Raji (cell line): ENCODE results near the gene MPO.

Experiments
- POLR2A ChIP-seq: IDR thresholded peaks from 2 replicates; pipeline ENCODE4 v1.6.1; 2011; ENCODE audit warnings: low read depth, low read length, control low read depth; ENCODE audit not compliant: insufficient read depth

MPO gene

GRCh38 chr17:58313815-58314705 is 33.3 kb upstream of the MPO start:
- no peak for TF ChIP-seq POLR2A

GRCh38 chr17:58312829-58313228 is 32.1 kb upstream of the MPO start:
- TF ChIP-seq POLR2A, result no peak

GRCh38 chr17:58312021-58312630 is 31.4 kb upstream of the MPO start:
- no peak for TF ChIP-seq POLR2A

- no peak for TF ChIP-seq POLR2A
Observed at GRCh38 chr17:58311429-58311894, 30.7 kb upstream of the MPO start.

GRCh38 chr17:58310511-58311428 is 30.0 kb upstream of the MPO start:
- no peak for TF ChIP-seq POLR2A

GRCh38 chr17:58309918-58310259 is 29.2 kb upstream of the MPO start:
- TF ChIP-seq POLR2A, result no peak

- no peak for TF ChIP-seq POLR2A
Observed at GRCh38 chr17:58308985-58309917, 28.5 kb upstream of the MPO start.

GRCh38 chr17:58308173-58308984 is 27.6 kb upstream of the MPO start:
- TF ChIP-seq POLR2A, result no peak

GRCh38 chr17:58307468-58308172 is 26.9 kb upstream of the MPO start:
- no peak for TF ChIP-seq POLR2A

GRCh38 chr17:58306131-58306951 is 25.6 kb upstream of the MPO start:
- TF ChIP-seq POLR2A, result no peak

- TF ChIP-seq POLR2A, result no peak
Observed at GRCh38 chr17:58305626-58306025, 24.9 kb upstream of the MPO start.
